A549 (cell line): Measurements from ENCODE around the gene KCNQ1OT1. TPM values are rescaled to one million over a fixed set of nuclear protein-coding genes. Genes with fewer than 3 reads are reported as not detected.

Experiments
- ATAC-seq, 2 experiments: fragments of 200-7000 bp in 1 of 2; fragments of >200 bp in 1 of 2; cut with Nextera tagmentation in 1 of 2; cut with Tn5 transposase in 1 of 2; 3 replicates each; pipeline versions ENCODE4 v1.8.0 to v1.9.1; 2018 to 2020; ENCODE audit warnings: mild to moderate bottlenecking in 1 of 2, moderate library complexity in 1 of 2
- CTCF ChIA-PET: fragments of 300-600 bp; sonication (Branson Sonifier 250); formaldehyde crosslinking; extraction: SDS; loops from one replicate; lab custom pipeline; 2021; ENCODE audit warnings: antibody characterized with exemption, inconsistent platforms; lab: Yijun Ruan, JAX
- POLR2A ChIA-PET: fragments of 350-600 bp; formaldehyde crosslinking; extraction: SDS; loops from one replicate; lab custom pipeline; 2021; ENCODE audit warnings: antibody characterized with exemption, inconsistent platforms; lab: Yijun Ruan, JAX
- DNase-seq, 2 experiments: peaks; one replicate each; pipeline versions ENCODE4 v3.0.0 to v3.0.0-alpha.2; 2011 to 2016; ENCODE audit warnings: low read depth in 1 of 2, low spot score in 1 of 2
- FAIRE-seq: peaks from 2 replicates; lab custom pipeline; 2011; peaks lifted over from hg19 to GRCh38; lab: Jason Lieb, UNC
- H3K27ac ChIP-seq, 2 experiments: fragments of >200 bp; sonication (Bioruptor Twin); formaldehyde crosslinking; 3 replicates each; pipeline ENCODE4 v1.5.1; 2016 to 2017
- H3K4me1 ChIP-seq: fragments of >200 bp; sonication (Bioruptor Twin); formaldehyde crosslinking; 3 replicates; pipeline ENCODE4 v1.6.1; 2016
- H3K4me2 ChIP-seq: fragments of >200 bp; sonication (Bioruptor Twin); formaldehyde crosslinking; 3 replicates; pipeline ENCODE4 v1.6.1; 2016
- H3K4me3 ChIP-seq: fragments of >200 bp; sonication (Bioruptor Twin); formaldehyde crosslinking; 3 replicates; pipeline ENCODE4 v1.5.1; 2016
- H3K9me3 ChIP-seq: fragments of >200 bp; sonication (Bioruptor Twin); formaldehyde crosslinking; 3 replicates; pipeline ENCODE4 v1.6.1; 2016
- BHLHE40 ChIP-seq: IDR thresholded peaks from 2 replicates; pipeline ENCODE4 v1.6.1; 2012; ENCODE audit warnings: low read depth, low read length, inconsistent platforms
- CBX2 ChIP-seq: fragments of 200-600 bp; sonication (generic); IDR thresholded peaks from 2 replicates; pipeline ENCODE4 v1.6.1; 2016; ENCODE audit warnings: low read depth, mild to moderate bottlenecking, borderline replicate concordance
- CHD2 ChIP-seq: fragments of 150-350 bp; IDR thresholded peaks from 2 replicates; pipeline ENCODE4 v1.6.1; 2014; ENCODE audit warnings: low read length; ENCODE audit not compliant: partially characterized antibody
- CHD4 ChIP-seq: fragments of 200-600 bp; sonication (generic); IDR thresholded peaks from 2 replicates; pipeline ENCODE4 v1.6.1; 2016; ENCODE audit warnings: antibody characterized with exemption, mild to moderate bottlenecking, borderline replicate concordance
- EP300 ChIP-seq, 2 experiments: fragments of >200 bp; sonication (Bioruptor Twin); formaldehyde crosslinking; IDR thresholded peaks; 2 replicates in 1 of 2; 3 replicates in 1 of 2; pipeline ENCODE4 v1.6.1; 2016 to 2017
- FOXS1 ChIP-seq: fragments of 250-450 bp; sonication (Bioruptor Pico); IDR thresholded peaks from 2 replicates; pipeline ENCODE4 v1.5.0; 2020; ENCODE audit warnings: mild to moderate bottlenecking, moderate library complexity
- GATA3 ChIP-seq: IDR thresholded peaks from 2 replicates; pipeline ENCODE4 v1.6.1; 2012; ENCODE audit warnings: borderline replicate concordance
- HDAC2 ChIP-seq: fragments of 200-600 bp; sonication (generic); IDR thresholded peaks from 2 replicates; pipeline ENCODE4 v1.6.1; 2016
- HES2 ChIP-seq: fragments of >200 bp; sonication (Bioruptor Twin); formaldehyde crosslinking; IDR thresholded peaks from 2 replicates; pipeline ENCODE4 v1.6.1; 2016
- HOXA7 ChIP-seq: fragments of 250-450 bp; sonication (Bioruptor Pico); IDR thresholded peaks from 2 replicates; pipeline ENCODE4 v1.5.0; 2020; ENCODE audit warnings: mild to moderate bottlenecking, moderate library complexity
- HOXB5 ChIP-seq: fragments of 250-450 bp; sonication (Bioruptor Pico); IDR thresholded peaks from 2 replicates; pipeline ENCODE4 v1.5.0; 2020; ENCODE audit warnings: mild to moderate bottlenecking, moderate library complexity
- JUN ChIP-seq, 2 experiments: fragments of >200 bp; sonication (Bioruptor Twin); formaldehyde crosslinking; IDR thresholded peaks; 2 replicates in 1 of 2; 3 replicates in 1 of 2; pipeline ENCODE4 v1.6.1; 2016 to 2017
- JUNB ChIP-seq: fragments of >200 bp; sonication (Bioruptor Twin); formaldehyde crosslinking; IDR thresholded peaks from 2 replicates; pipeline ENCODE4 v1.6.1; 2016
- KDM1A ChIP-seq: fragments of 200-600 bp; sonication (generic); IDR thresholded peaks from 2 replicates; pipeline ENCODE4 v1.6.1; 2016; ENCODE audit warnings: low read depth, mild to moderate bottlenecking
- KDM5A ChIP-seq: fragments of 200-600 bp; sonication (generic); IDR thresholded peaks from 2 replicates; pipeline ENCODE4 v1.6.1; 2016; ENCODE audit warnings: antibody characterized with exemption, mild to moderate bottlenecking
- NFE2L2 ChIP-seq: fragments of 150-350 bp; conservative IDR thresholded peaks from 2 replicates; pipeline ENCODE4 v1.6.1; 2014; ENCODE audit warnings: low read length
- NPAS2 ChIP-seq: fragments of 250-450 bp; sonication (Bioruptor Pico); IDR thresholded peaks from 2 replicates; pipeline ENCODE4 v1.8.0; 2022; ENCODE audit warnings: mild to moderate bottlenecking, moderate library complexity, borderline replicate concordance
- NR3C1 ChIP-seq: fragments of >200 bp; sonication (Bioruptor Twin); formaldehyde crosslinking; IDR thresholded peaks from 3 replicates; pipeline ENCODE4 v1.6.1; 2017
- RCOR1 ChIP-seq: fragments of 150-350 bp; IDR thresholded peaks from 2 replicates; pipeline ENCODE4 v1.6.1; 2014; ENCODE audit warnings: antibody characterized with exemption, low read length, low read depth
- RFX5 ChIP-seq: fragments of 450-650 bp; IDR thresholded peaks from 2 replicates; pipeline ENCODE4 v1.7.1; 2014; ENCODE audit warnings: antibody characterized with exemption, mild to moderate bottlenecking, moderate library complexity
- SREBF2 ChIP-seq: fragments of 450-650 bp; IDR thresholded peaks from 2 replicates; pipeline ENCODE4 v1.6.1; 2014; ENCODE audit warnings: mild to moderate bottlenecking, moderate library complexity
- TP53 ChIP-seq: fragments of 250-450 bp; sonication (Bioruptor Pico); IDR thresholded peaks from 2 replicates; pipeline ENCODE4 v1.5.0; 2021; ENCODE audit warnings: mild to moderate bottlenecking, moderate library complexity
- ZFP36 ChIP-seq: fragments of 450-650 bp; IDR thresholded peaks from 2 replicates; pipeline ENCODE4 v1.6.1; 2014; ENCODE audit warnings: borderline replicate concordance; ENCODE audit not compliant: partially characterized antibody
- ZNF302 ChIP-seq: fragments of 250-450 bp; sonication (Bioruptor Pico); IDR thresholded peaks from 2 replicates; pipeline ENCODE4 v1.9.0; 2021; ENCODE audit warnings: inconsistent platforms, mild to moderate bottlenecking, moderate library complexity
- WGBS: methylation state at CpG from one replicate; pipeline ENCODE4 v1.1.6; 2017; ENCODE audit errors: missing lambda C conversion rate; 5-methylcytosine and 5-hydroxymethylcytosine counted together
- polyA plus RNA-seq, 4 experiments: library from polyadenylated mRNA; depleted of rRNA in 3 of 4; stranded (reverse); fragments of >200 nt; fragmentation: RNase III in 1 of 4; extraction: RNeasy Plus Mini Kit Qiagen cat#74134 plus additional on column Dnase treatment in 1 of 4; gene quantifications; 2 replicates in 3 of 4; 3 replicates in 1 of 4; pipeline ENCODE4 v1.2.3, GENCODE V29; 2011 to 2017
- TF ChIP-seq, protein P1 (sequence below): IDR thresholded peaks from 2 replicates; pipeline ENCODE4 v1.6.1; 2012
- TF ChIP-seq, protein P2 (sequence below): fragments of 200-600 bp; sonication (generic); IDR thresholded peaks from 2 replicates; pipeline ENCODE4 v1.6.1; 2016; ENCODE audit warnings: antibody characterized with exemption, mild to moderate bottlenecking, moderate library complexity

Gene KCNQ1OT1
- polyA plus RNA-seq, 2 of the 4 experiments (the other 2 are of a cell fraction), result 0.03 to 0.13 TPM

DNA sequence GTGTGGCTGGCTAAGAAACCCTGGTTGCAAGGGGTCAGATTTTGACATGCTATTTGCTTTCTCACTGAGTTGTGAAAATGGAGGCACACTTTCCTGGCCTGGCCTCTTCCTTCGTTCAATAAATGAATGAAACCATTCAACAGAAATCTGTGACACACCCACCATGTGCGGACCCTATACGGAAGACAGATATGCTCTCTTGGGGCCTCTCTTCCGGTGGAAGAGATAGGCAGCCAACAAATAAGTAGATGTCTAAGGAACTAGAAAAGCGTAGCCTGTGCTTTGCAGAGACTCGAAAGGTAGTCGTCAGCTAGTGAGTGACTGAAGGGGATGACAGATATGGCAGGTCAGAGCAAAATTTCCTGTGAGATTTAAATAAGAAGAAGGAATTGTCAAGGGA is 5.3 kb downstream of the KCNQ1OT1 start:
- Histone ChIP-seq H3K27ac (no peak overlapping the region), H3K4me1 (peaks cover 11% of the 10 kb centered on the region; the same call in 2 of the 3 replicates), H3K4me2 (no peak overlapping the region), H3K4me3 (no peak overlapping the region), H3K9me3 (no peaks in the 10 kb centered on the region)
- no peak for DNase-seq
- ChIA-PET POLR2A (no interaction called here), CTCF (interaction anchor here (1.0 to 2.4 kb wide), 4 partner anchors 161 to 229 kb away, joined by 3 to 14 read pairs (median 4); no protein-coding TSS in a partner anchor)
- no peak for ATAC-seq
- TF ChIP-seq HDAC2 (no peak), HOXA7 (CRISPR knock-in tag) (no peak), TP53 (CRISPR knock-in tag) (no peak), JUNB (no peak), EP300 (IDR thresholded peaks at IDR 0.05) (no peak), NPAS2 (no peak), CHD2 (no peak), HES2 (no peak), JUN (IDR thresholded peaks at IDR 0.05) (no peak), GATA3 (no peak), KDM5A (no peak), BHLHE40 (no peak), ZNF302 (CRISPR knock-in tag) (no peak), KDM1A (no peak), SREBF2 (no peak), NR3C1 (no peak), NFE2L2 (no peak)
- TF ChIP-seq, protein P1, sequence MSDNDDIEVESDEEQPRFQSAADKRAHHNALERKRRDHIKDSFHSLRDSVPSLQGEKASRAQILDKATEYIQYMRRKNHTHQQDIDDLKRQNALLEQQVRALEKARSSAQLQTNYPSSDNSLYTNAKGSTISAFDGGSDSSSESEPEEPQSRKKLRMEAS, result no peak
- 93% methylated on average over 7 of the region's 7 CpGs for WGBS
- no peak for FAIRE-seq

GRCh38 chr11:2693271-2694261 is 6.2 kb downstream of the KCNQ1OT1 start:
- Histone ChIP-seq H3K4me1 (peaks cover 7% of the 10 kb centered on the region; the same call in 2 of the 3 replicates), H3K9me3 (no peaks in the 10 kb centered on the region), H3K4me3 (no peak overlapping the region), H3K4me2 (no peak overlapping the region), H3K27ac (no peak overlapping the region)
- FAIRE-seq (no peak), ATAC-seq (peak in 1 of 2 experiments; percentile 42; a peak in 2 of 6 replicates), DNase-seq (peak in 1 of 2 experiments; percentile 10)
- ChIA-PET POLR2A (no interaction called here), CTCF (interaction anchor here (0.9 to 2.4 kb wide), 4 partner anchors 10 to 198 kb away, joined by 3 to 14 read pairs (median 5); no protein-coding TSS in a partner anchor)
- TF ChIP-seq CHD4 (no peak), FOXS1 (CRISPR knock-in tag) (no peak), RCOR1 (no peak), HOXB5 (CRISPR knock-in tag) (no peak), KDM1A (no peak), ZFP36 (no peak), CBX2 (no peak), RFX5 (no peak)
- TF ChIP-seq, protein P2, sequence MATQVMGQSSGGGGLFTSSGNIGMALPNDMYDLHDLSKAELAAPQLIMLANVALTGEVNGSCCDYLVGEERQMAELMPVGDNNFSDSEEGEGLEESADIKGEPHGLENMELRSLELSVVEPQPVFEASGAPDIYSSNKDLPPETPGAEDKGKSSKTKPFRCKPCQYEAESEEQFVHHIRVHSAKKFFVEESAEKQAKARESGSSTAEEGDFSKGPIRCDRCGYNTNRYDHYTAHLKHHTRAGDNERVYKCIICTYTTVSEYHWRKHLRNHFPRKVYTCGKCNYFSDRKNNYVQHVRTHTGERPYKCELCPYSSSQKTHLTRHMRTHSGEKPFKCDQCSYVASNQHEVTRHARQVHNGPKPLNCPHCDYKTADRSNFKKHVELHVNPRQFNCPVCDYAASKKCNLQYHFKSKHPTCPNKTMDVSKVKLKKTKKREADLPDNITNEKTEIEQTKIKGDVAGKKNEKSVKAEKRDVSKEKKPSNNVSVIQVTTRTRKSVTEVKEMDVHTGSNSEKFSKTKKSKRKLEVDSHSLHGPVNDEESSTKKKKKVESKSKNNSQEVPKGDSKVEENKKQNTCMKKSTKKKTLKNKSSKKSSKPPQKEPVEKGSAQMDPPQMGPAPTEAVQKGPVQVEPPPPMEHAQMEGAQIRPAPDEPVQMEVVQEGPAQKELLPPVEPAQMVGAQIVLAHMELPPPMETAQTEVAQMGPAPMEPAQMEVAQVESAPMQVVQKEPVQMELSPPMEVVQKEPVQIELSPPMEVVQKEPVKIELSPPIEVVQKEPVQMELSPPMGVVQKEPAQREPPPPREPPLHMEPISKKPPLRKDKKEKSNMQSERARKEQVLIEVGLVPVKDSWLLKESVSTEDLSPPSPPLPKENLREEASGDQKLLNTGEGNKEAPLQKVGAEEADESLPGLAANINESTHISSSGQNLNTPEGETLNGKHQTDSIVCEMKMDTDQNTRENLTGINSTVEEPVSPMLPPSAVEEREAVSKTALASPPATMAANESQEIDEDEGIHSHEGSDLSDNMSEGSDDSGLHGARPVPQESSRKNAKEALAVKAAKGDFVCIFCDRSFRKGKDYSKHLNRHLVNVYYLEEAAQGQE, result no peak
- 88% methylated on average over 12 of the region's 18 CpGs for WGBS
